Immature natural killer cell (primary cell): ENCODE results near the gene ARHGAP32. TPM values are rescaled to one million over a fixed set of nuclear protein-coding genes. Genes with fewer than 3 reads are reported as not detected.

Experiments
- DNase-seq, 3 donors: peaks; one replicate each; pipeline ENCODE4 v3.0.0; 2022; ENCODE audit warnings: mixed read lengths in 1 of 3
- H3K27ac Mint-ChIP-seq, 6 donors: one replicate each; pipeline ENCODE4 v1.8.0; 2020; ENCODE audit warnings: mixed read lengths in 6 of 6, mild to moderate bottlenecking in 5 of 6, inconsistent platforms in 4 of 6, moderate library complexity in 3 of 6
- H3K27me3 Mint-ChIP-seq, 3 donors: one replicate each; pipeline ENCODE4 v1.8.0; 2020 to 2021; ENCODE audit warnings: low read depth in 3 of 3, mild to moderate bottlenecking in 3 of 3, mixed read lengths in 3 of 3, moderate library complexity in 3 of 3, inconsistent platforms in 1 of 3
- H3K36me3 Mint-ChIP-seq, 3 donors: one replicate each; pipeline ENCODE4 v1.8.0; 2020; ENCODE audit warnings: mixed read lengths in 3 of 3, inconsistent platforms in 2 of 3, mild to moderate bottlenecking in 2 of 3
- H3K4me1 Mint-ChIP-seq, 2 donors: one replicate each; pipeline ENCODE4 v1.8.0; 2020; ENCODE audit warnings: inconsistent platforms in 2 of 2, mild to moderate bottlenecking in 2 of 2, mixed read lengths in 2 of 2, moderate library complexity in 1 of 2
- H3K4me3 Mint-ChIP-seq, 5 donors: one replicate each; pipeline ENCODE4 v1.8.0; 2020; ENCODE audit warnings: mild to moderate bottlenecking in 5 of 5, mixed read lengths in 5 of 5, inconsistent platforms in 3 of 5, moderate library complexity in 3 of 5
- H3K9me3 Mint-ChIP-seq, 6 donors: one replicate each; pipeline ENCODE4 v1.8.0; 2020; ENCODE audit warnings: mild to moderate bottlenecking in 6 of 6, mixed read lengths in 6 of 6, inconsistent platforms in 4 of 6, moderate library complexity in 3 of 6
- polyA plus RNA-seq, 3 donors: library from polyadenylated mRNA; unstranded; fragments of 300-500 nt; fragmentation: Illumina TruSeq; gene quantifications; one replicate each; pipeline ENCODE4 v1.2.3, GENCODE V29; 2021

ARHGAP32 gene
- polyA plus RNA-seq, result 1 to 10 TPM in 1 of 3 donors, under 1 TPM in 2; 0.23 to 1.8 (median 0.69) TPM

GRCh38 chr11:129192150-129192549, at the start of gene ARHGAP32:
ARHGAP32 (minus strand) TSS chr11:129192325; CDS start chr11:129192198, 127 bp downstream.
- DNase-seq, result peak; percentile 27 to 36 (median 32)
- no peaks in the 10 kb centered on the region for H3K36me3 Mint-ChIP-seq
- no peaks in the 10 kb centered on the region for H3K9me3 Mint-ChIP-seq
- no peaks in the 10 kb centered on the region for H3K4me1 Mint-ChIP-seq
- H3K27me3 Mint-ChIP-seq, result peaks cover 0 to 1% (median 0%) of the 10 kb centered on the region in 3 donors
- no peak within 1 kb of the TSS for H3K4me3 Mint-ChIP-seq
- H3K27ac Mint-ChIP-seq, result no peak within 1 kb of the TSS

DNA sequence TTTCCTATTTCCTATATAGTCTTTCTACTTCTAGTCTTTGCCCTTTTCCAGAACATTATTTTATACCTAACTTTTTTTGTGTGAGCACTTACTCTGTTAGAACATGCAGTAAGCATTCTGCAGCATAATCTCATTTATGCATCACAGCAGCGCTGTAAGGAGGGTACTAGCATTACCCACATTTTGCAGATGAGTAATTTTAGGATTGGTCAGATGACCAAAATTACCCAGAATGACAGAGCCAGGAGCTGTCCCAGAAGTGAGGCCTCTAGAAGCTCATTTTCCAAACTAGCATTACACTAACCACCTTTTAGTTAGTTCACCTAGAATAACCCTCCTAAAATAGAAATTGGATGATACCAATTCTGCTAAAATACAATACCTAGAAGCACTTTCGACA, 47.1 kb upstream of the ARHGAP32 start:
- peaks cover 0 to 6% (median 0%) of the 10 kb centered on the region in 6 donors for H3K9me3 Mint-ChIP-seq
- H3K27me3 Mint-ChIP-seq, result peaks cover 0 to 3% (median 1%) of the 10 kb centered on the region in 3 donors
- no peaks in the 10 kb centered on the region for H3K4me1 Mint-ChIP-seq
- H3K4me3 Mint-ChIP-seq, result no peak overlapping the region
- no peak overlapping the region for H3K27ac Mint-ChIP-seq
- H3K36me3 Mint-ChIP-seq, result peaks cover 0 to 8% (median 4%) of the 10 kb centered on the region in 3 donors
- DNase-seq, result no peak

DNA sequence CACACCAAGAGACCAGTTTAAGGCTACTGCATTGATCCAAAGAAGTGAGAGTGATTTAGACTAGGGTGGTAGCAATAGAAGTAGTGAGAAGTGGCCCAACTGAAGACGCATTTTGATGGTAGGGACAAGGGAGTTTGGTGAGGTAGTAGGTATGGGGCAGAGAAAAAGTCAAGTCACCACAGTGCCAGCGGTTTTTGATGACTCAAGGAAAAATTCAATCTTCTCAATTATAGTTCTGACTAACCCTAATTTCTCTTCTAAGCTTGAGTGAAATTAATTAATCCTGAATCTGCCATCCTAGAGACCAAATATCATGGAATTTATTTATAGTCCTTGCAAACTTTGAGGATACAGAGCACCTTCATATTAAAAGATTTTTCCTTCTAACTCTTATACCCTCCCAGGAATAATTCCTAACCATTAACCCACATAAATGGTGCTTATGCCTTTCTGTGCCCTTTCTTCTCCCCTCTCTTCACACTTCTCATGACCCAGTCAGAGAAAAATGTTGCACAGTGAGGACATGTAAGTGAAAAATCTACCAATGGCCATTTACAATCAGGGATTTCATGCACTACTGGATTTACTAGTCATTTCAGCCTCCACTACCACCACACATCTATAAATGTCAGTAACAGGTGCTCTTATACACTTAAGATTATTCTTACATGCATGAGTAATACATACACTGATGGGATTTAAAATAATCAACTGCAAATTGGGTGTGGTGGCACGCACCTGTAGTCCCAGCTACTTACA, 45.9 kb upstream of the ARHGAP32 start:
- H3K4me3 Mint-ChIP-seq, result no peak overlapping the region
- H3K36me3 Mint-ChIP-seq, result peaks cover 0 to 8% (median 4%) of the 10 kb centered on the region in 3 donors
- no peak for DNase-seq
- H3K27me3 Mint-ChIP-seq, result no peaks in the 10 kb centered on the region
- H3K4me1 Mint-ChIP-seq, result no peaks in the 10 kb centered on the region
- H3K27ac Mint-ChIP-seq, result no peak overlapping the region
- peaks cover 0 to 6% (median 0%) of the 10 kb centered on the region in 6 donors for H3K9me3 Mint-ChIP-seq

GRCh38 chr11:129237456-129237855, 45.3 kb upstream of the ARHGAP32 start:
- Mint-ChIP-seq H3K4me3 (no peak overlapping the region), H3K9me3 (peaks cover 0 to 6% (median 0%) of the 10 kb centered on the region in 6 donors), H3K4me1 (no peaks in the 10 kb centered on the region), H3K27ac (no peak overlapping the region), H3K27me3 (peaks cover 0 to 2% (median 0%) of the 10 kb centered on the region in 3 donors), H3K36me3 (peaks cover 0 to 8% (median 0%) of the 10 kb centered on the region in 3 donors)
- no peak for DNase-seq

GRCh38 chr11:129236850-129237249, 44.7 kb upstream of the ARHGAP32 start:
- H3K27ac Mint-ChIP-seq, result no peak overlapping the region
- H3K4me1 Mint-ChIP-seq, result no peaks in the 10 kb centered on the region

DNA sequence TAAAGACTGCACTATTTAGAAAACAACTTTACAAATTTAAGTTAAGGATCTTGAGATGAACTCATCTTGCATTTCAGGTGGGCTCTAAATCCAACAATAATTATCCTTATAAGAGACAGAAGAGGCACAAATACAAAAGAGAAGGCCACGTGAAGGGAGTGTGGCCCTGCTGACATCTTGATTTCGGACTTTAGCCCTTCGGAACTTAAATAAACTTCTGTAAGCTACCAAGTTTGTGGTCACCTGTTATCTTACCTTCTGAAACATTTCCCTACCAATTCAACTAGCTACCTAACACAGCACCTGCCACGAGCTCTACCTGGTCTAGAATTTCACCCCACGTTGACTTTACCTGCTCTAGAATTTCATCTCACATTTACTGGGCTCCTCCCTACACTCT, 42.9 kb upstream of the ARHGAP32 start:
- Mint-ChIP-seq H3K27me3 (peaks cover 0 to 2% (median 0%) of the 10 kb centered on the region in 3 donors), H3K27ac (no peak overlapping the region)
- no peak for DNase-seq

More at GRCh38 chr11:129236850-129237249, 44.7 kb upstream of the ARHGAP32 start:
- Mint-ChIP-seq H3K27me3 (peaks cover 0 to 2% (median 0%) of the 10 kb centered on the region in 3 donors), H3K4me3 (no peak overlapping the region), H3K9me3 (peaks cover 0 to 6% (median 0%) of the 10 kb centered on the region in 6 donors), H3K36me3 (peaks cover 0 to 8% (median 0%) of the 10 kb centered on the region in 3 donors)
- no peak for DNase-seq

DNA sequence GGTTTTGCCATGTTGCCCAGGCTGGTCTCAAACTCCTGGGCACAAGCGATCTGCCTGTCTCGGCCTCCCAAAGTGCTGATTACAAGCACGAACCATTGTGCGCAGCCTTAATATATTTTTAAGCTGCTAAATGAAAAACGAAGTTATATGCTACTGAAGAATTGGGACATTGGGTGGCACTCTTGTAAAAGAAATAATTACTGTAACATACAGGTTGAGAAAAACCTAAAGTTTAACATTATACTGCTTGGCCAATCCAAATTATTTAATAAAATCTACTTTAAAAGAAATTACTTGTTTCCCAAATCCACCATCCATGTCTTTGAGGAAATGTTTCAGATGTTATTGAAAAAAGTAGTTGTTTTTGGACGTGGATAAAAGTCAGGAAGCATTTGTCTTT, 37.9 kb upstream of the ARHGAP32 start:
- Mint-ChIP-seq H3K4me3 (no peak overlapping the region), H3K27ac (no peak overlapping the region), H3K36me3 (peaks cover 8 to 11% (median 9%) of the 10 kb centered on the region in 3 donors), H3K4me1 (no peaks in the 10 kb centered on the region), H3K9me3 (peaks cover 6 to 29% (median 24%) of the 10 kb centered on the region in 6 donors), H3K27me3 (peaks cover 0 to 2% (median 2%) of the 10 kb centered on the region in 3 donors)
- no peak for DNase-seq

More for the DNA sequence above, 42.9 kb upstream of the ARHGAP32 start:
- peaks cover 0 to 8% (median 0%) of the 10 kb centered on the region in 3 donors for H3K36me3 Mint-ChIP-seq
- peaks cover 0 to 6% (median 0%) of the 10 kb centered on the region in 6 donors for H3K9me3 Mint-ChIP-seq
- H3K4me1 Mint-ChIP-seq, result no peaks in the 10 kb centered on the region
- no peak overlapping the region for H3K4me3 Mint-ChIP-seq

- Mint-ChIP-seq H3K4me1 (no peaks in the 10 kb centered on the region), H3K4me3 (no peak overlapping the region), H3K27ac (no peak overlapping the region), H3K36me3 (peaks cover 8 to 11% (median 9%) of the 10 kb centered on the region in 3 donors), H3K9me3 (peaks cover 9 to 33% (median 28%) of the 10 kb centered on the region in 6 donors), H3K27me3 (peaks cover 0 to 4% (median 2%) of the 10 kb centered on the region in 3 donors)
- no peak for DNase-seq
Observed at GRCh38 chr11:129226207-129226798, 34.2 kb upstream of the ARHGAP32 start.

- Mint-ChIP-seq H3K36me3 (peaks cover 8 to 11% (median 9%) of the 10 kb centered on the region in 3 donors), H3K27ac (no peak overlapping the region), H3K4me3 (no peak overlapping the region), H3K4me1 (no peaks in the 10 kb centered on the region), H3K9me3 (peaks cover 9 to 33% (median 28%) of the 10 kb centered on the region in 6 donors), H3K27me3 (peaks cover 0 to 4% (median 2%) of the 10 kb centered on the region in 3 donors)
- DNase-seq, result no peak
Observed at GRCh38 chr11:129225190-129225589, 33.1 kb upstream of the ARHGAP32 start.

DNA sequence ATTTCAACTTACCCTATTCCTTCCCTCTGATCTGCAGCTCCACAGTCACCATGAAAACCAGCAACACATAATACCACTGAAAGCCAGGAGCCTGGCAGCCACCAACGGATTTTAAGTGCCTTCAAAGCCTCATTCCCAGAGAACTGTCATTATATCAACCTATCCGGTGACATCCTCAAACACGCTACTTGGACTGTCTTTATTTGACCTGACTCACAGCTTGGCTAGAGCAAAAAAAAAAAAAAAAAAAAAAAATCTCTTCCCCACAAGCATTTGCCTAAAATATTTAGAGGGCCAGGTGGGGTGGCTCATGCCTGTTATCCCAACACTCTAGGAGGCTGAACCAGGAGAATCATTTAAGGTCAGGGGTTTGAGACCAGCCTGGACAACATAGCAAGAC, 32.4 kb upstream of the ARHGAP32 start:
- Mint-ChIP-seq H3K27me3 (peaks cover 0 to 4% (median 2%) of the 10 kb centered on the region in 3 donors), H3K9me3 (peaks cover 9 to 33% (median 28%) of the 10 kb centered on the region in 6 donors), H3K27ac (no peak overlapping the region), H3K4me1 (no peaks in the 10 kb centered on the region), H3K4me3 (no peak overlapping the region), H3K36me3 (peaks cover 8 to 11% (median 9%) of the 10 kb centered on the region in 3 donors)
- DNase-seq, result no peak

DNA sequence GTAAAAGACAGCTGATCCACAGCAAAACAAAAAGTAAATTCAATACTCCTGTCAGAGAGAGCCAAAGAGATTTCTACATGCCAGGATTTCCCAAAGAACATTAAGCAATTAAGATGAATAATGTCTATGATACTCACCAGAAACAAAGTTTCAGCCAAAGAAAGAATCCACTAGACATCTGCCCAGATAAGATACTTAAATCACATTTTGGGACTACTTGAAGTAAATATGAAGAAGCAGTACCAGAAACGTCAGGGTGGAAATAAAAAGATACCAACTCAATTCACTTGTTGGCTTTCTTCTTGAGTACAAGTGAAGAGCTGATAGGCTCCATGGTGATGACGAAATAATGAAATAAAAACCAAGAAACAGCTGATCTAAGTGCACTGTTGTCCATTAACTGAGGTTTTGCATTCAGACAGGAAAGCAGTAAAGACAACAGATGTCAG, 31.6 kb upstream of the ARHGAP32 start:
- Mint-ChIP-seq H3K36me3 (peaks cover 8 to 11% (median 9%) of the 10 kb centered on the region in 3 donors), H3K9me3 (peaks cover 10 to 33% (median 28%) of the 10 kb centered on the region in 6 donors), H3K4me3 (no peak overlapping the region), H3K27ac (no peak overlapping the region), H3K27me3 (peaks cover under 1 to 4% (median 2%) of the 10 kb centered on the region in 3 donors), H3K4me1 (no peaks in the 10 kb centered on the region)
- no peak for DNase-seq

- no peaks in the 10 kb centered on the region for H3K4me1 Mint-ChIP-seq
- DNase-seq, result no peak
- peaks cover 11 to 33% (median 28%) of the 10 kb centered on the region in 6 donors for H3K9me3 Mint-ChIP-seq
- peaks cover 2 to 3% (median 2%) of the 10 kb centered on the region in 3 donors for H3K27me3 Mint-ChIP-seq
- no peak overlapping the region for H3K4me3 Mint-ChIP-seq
- no peak overlapping the region for H3K27ac Mint-ChIP-seq
- H3K36me3 Mint-ChIP-seq, result peaks cover 8 to 11% (median 9%) of the 10 kb centered on the region in 3 donors
Observed at GRCh38 chr11:129223260-129223659, 31.1 kb upstream of the ARHGAP32 start.

DNA sequence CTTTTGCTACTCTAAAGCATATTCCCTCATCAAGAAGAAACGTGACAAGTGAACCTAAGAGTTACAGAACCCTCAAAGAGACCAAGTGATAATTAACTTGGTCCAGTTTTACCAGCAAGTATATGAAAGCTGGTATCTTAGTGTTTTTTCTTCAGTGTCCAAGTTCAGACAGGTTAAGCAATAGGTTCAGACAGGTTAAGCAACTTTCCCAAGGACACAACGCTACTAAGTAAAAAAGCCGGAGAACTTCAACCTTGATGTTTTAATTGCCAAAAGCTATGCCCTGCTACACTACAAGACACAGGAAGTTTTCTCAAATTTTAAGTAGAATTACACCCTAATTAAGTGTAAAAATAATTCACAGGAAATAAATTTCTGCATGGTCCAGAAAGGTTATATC, 30.0 kb upstream of the ARHGAP32 start:
- H3K27ac Mint-ChIP-seq, result no peak overlapping the region
- H3K27me3 Mint-ChIP-seq, result peaks cover 2 to 3% (median 2%) of the 10 kb centered on the region in 3 donors
- H3K36me3 Mint-ChIP-seq, result peaks cover 8 to 11% (median 10%) of the 10 kb centered on the region in 3 donors
- no peak for DNase-seq
- H3K4me3 Mint-ChIP-seq, result no peak overlapping the region
- peaks cover 11 to 28% (median 24%) of the 10 kb centered on the region in 6 donors for H3K9me3 Mint-ChIP-seq
- H3K4me1 Mint-ChIP-seq, result no peaks in the 10 kb centered on the region
